Measurements from ENCODE around the gene ZNF346. TPM values are rescaled to one million over a fixed set of nuclear protein-coding genes. Genes with fewer than 3 reads are reported as not detected.
A peak's percentile ranks its signal among the peaks of the same experiment; 100 is the strongest.

The ZNF346 gene
- total RNA-seq, 1 donor from 2014 or later = 32.1 TPM

DNA sequence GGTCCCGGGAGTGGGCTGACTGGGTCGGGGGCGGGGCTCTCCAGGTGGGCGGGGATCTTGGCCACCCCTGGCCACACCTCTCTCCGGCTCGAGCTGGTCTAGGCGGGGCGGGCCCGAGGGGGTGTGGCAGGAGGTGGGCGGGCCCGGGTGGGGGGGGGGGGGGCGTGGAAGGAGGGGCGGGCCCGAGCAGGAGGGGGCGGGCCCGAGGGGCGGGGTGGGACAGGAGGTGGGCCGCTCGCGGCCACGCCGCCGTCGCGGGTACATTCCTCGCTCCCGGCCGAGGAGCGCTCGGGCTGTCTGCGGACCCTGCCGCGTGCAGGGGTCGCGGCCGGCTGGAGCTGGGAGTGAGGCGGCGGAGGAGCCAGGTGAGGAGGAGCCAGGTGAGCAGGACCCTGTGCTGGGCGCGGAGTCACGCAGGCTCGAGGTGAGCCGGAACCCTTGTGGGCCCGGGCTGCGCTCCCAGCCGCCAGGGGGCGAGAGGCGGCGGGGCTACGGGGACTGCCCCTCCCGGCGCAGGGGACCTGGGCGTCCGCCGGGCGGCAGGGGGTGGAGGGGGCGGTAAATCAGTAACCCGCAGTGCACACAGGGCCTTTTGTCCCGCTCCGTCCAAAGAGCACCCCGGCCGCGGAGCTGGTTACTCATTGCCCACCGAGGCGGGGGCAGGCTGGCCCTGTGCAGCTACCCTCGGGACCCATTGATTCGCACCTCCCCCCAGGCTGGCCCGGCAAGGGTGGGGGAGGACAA, 64.3 kb downstream of the ZNF346 start, which contains the start of gene FGFR4:
FGFR4 (plus strand) TSS at position 262 of the 744 bp plus-strand sequence. CDS start 2,688 bp downstream, outside the sequence.
- peak within 1 kb of the TSS; percentile 71 for H3K4me3 Mint-ChIP-seq
- DNase-seq = peak; percentile 90
- no peak within 1 kb of the TSS for H3K27ac Mint-ChIP-seq
- peaks cover 36% of the 10 kb centered on the region for H3K27me3 Mint-ChIP-seq
- peaks cover 7% of the 10 kb centered on the region for H3K4me1 Mint-ChIP-seq
- intact Hi-C loops (cut with micrococcal nuclease) = loop anchor here (1.0 kb wide), 1 partner anchor 440 kb away; the partner anchor contains the start of gene TSPAN17
- no peaks in the 10 kb centered on the region for H3K36me3 Mint-ChIP-seq (ENCODE audit: low read depth)
- no peaks in the 10 kb centered on the region for H3K9me3 Mint-ChIP-seq

GRCh38 chr5:177087398-177088005, 65.0 kb downstream of the ZNF346 start:
- DNase-seq = no peak
- H3K27me3 Mint-ChIP-seq = peaks cover 36% of the 10 kb centered on the region
- H3K27ac Mint-ChIP-seq = no peak overlapping the region
- intact Hi-C loops (cut with micrococcal nuclease) = loop anchor here (1.0 kb wide), 1 partner anchor 440 kb away; the partner anchor contains the start of gene TSPAN17
- no peaks in the 10 kb centered on the region for H3K36me3 Mint-ChIP-seq (ENCODE audit: low read depth)
- no peaks in the 10 kb centered on the region for H3K9me3 Mint-ChIP-seq
- peaks cover 7% of the 10 kb centered on the region for H3K4me1 Mint-ChIP-seq
- H3K4me3 Mint-ChIP-seq = peak overlapping the region; percentile 4

DNA sequence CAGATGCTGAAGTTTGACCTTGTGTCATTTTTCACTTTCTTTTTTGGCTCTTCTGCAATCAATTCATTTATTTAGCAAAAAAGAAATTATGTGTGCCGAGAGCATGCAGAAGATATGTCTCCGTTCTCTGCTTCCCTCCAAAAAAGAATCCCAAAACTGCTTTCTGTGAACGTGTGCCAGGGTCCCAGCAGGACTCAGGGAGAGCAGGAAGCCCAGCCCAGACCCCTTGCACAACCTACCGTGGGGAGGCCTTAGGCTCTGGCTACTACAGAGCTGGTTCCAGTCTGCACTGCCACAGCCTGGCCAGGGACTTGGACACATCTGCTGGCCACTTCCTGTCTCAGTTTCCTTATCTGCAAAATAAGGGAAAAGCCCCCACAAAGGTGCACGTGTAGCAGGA, 66.6 kb downstream of the ZNF346 start:
- Mint-ChIP-seq H3K9me3 (no peaks in the 10 kb centered on the region), H3K36me3 (ENCODE audit: low read depth) (no peaks in the 10 kb centered on the region), H3K27me3 (peaks cover 27% of the 10 kb centered on the region), H3K27ac (no peak overlapping the region), H3K4me3 (no peak overlapping the region), H3K4me1 (peaks cover 7% of the 10 kb centered on the region)
- no peak for DNase-seq
- intact Hi-C loops (cut with micrococcal nuclease) = no loop called here

DNA sequence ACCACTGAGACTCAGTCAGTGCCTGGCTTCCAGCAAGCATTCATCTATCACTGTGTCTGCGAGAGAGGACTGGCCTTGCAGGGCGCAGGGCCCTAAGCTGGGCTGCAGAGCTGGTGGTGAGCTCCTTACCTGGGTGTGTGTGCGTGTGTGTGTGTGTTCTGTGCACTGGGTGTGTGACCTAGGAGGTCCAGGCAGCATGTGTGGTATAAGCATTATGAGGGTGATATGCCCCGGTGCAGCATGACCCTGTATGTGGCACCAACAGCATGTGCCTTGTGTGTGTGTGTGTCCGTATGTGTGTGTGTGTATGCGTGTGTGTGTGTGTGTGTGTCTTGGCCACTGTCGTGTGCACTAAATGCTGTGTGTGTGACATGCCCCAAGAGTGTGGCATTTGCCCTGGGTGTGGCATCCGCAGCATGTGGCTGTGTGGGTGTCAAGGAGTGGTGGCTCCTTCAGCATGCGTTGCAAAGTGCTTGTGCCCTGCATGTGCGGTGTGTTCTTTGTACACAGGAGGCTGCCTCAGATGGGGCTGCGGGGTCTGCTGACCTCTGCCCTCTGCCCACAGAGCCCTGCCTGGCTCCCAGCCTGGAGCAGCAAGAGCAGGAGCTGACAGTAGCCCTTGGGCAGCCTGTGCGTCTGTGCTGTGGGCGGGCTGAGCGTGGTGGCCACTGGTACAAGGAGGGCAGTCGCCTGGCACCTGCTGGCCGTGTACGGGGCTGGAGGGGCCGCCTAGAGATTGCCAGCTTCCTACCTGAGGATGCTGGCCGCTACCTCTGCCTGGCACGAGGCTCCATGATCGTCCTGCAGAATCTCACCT, 67.5 kb downstream of the ZNF346 start:
- Mint-ChIP-seq H3K36me3 (ENCODE audit: low read depth) (no peaks in the 10 kb centered on the region), H3K4me1 (peaks cover 7% of the 10 kb centered on the region), H3K27me3 (peaks cover 24% of the 10 kb centered on the region), H3K4me3 (no peak overlapping the region), H3K27ac (no peak overlapping the region), H3K9me3 (no peaks in the 10 kb centered on the region)
- DNase-seq = no peak
- intact Hi-C loops (cut with micrococcal nuclease) = no loop called here

GRCh38 chr5:177090813-177091212, 68.3 kb downstream of the ZNF346 start:
- Mint-ChIP-seq H3K4me3 (no peak overlapping the region), H3K27me3 (peaks cover 22% of the 10 kb centered on the region), H3K27ac (no peak overlapping the region), H3K36me3 (ENCODE audit: low read depth) (no peaks in the 10 kb centered on the region), H3K9me3 (no peaks in the 10 kb centered on the region), H3K4me1 (peaks cover 7% of the 10 kb centered on the region)
- no peak for DNase-seq
- intact Hi-C loops (cut with micrococcal nuclease) = no loop called here

DNA sequence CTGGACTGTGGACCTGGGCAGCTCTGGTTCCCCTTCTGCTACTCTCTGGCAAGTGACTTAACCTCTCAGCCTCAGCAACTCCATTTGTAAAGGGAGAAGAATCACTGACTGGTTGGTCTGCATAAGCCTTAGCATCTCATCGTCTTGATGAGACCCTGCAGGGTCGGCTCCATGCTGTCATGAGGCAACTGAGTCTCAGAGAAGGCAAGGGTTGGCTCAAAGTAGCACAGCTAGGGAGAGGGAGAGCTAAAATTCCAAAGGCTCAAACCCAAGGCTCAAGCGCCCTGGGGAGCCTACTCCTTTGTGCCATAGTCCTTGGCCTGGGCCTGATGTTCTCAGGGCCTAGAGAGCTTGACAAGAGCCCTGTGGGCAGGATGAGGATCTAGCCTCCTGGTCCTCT, 68.7 kb downstream of the ZNF346 start:
- no peaks in the 10 kb centered on the region for H3K36me3 Mint-ChIP-seq (ENCODE audit: low read depth)
- intact Hi-C loops (cut with micrococcal nuclease) = no loop called here
- DNase-seq = no peak
- peaks cover 4% of the 10 kb centered on the region for H3K4me1 Mint-ChIP-seq
- H3K27ac Mint-ChIP-seq = no peak overlapping the region
- H3K27me3 Mint-ChIP-seq = peaks cover 19% of the 10 kb centered on the region
- H3K9me3 Mint-ChIP-seq = no peaks in the 10 kb centered on the region
- H3K4me3 Mint-ChIP-seq = no peak overlapping the region

GRCh38 chr5:177092178-177093081, 69.9 kb downstream of the ZNF346 start:
- Mint-ChIP-seq H3K27ac (no peak overlapping the region), H3K4me1 (peaks cover 2% of the 10 kb centered on the region)
- intact Hi-C loops (cut with micrococcal nuclease) = no loop called here

GRCh38 chr5:177093082-177093712, 70.7 kb downstream of the ZNF346 start:
- intact Hi-C loops (cut with micrococcal nuclease) = no loop called here
- H3K4me3 Mint-ChIP-seq = no peak overlapping the region
- no peak for DNase-seq
- no peaks in the 10 kb centered on the region for H3K36me3 Mint-ChIP-seq (ENCODE audit: low read depth)
- H3K9me3 Mint-ChIP-seq = no peaks in the 10 kb centered on the region
- H3K27ac Mint-ChIP-seq = no peak overlapping the region
- H3K27me3 Mint-ChIP-seq = peaks cover 12% of the 10 kb centered on the region
- H3K4me1 Mint-ChIP-seq = no peaks in the 10 kb centered on the region

More at GRCh38 chr5:177092178-177093081, 69.9 kb downstream of the ZNF346 start:
- Mint-ChIP-seq H3K4me3 (no peak overlapping the region), H3K36me3 (ENCODE audit: low read depth) (no peaks in the 10 kb centered on the region), H3K27me3 (peaks cover 17% of the 10 kb centered on the region), H3K9me3 (no peaks in the 10 kb centered on the region)
- no peak for DNase-seq

- intact Hi-C loops (cut with micrococcal nuclease) = no loop called here
- no peaks in the 10 kb centered on the region for H3K36me3 Mint-ChIP-seq (ENCODE audit: low read depth)
- H3K27ac Mint-ChIP-seq = no peak overlapping the region
- peaks cover 6% of the 10 kb centered on the region for H3K27me3 Mint-ChIP-seq
- no peak overlapping the region for H3K4me3 Mint-ChIP-seq
- H3K4me1 Mint-ChIP-seq = no peaks in the 10 kb centered on the region
- H3K9me3 Mint-ChIP-seq = no peaks in the 10 kb centered on the region
- no peak for DNase-seq
Observed at GRCh38 chr5:177093803-177094202, 71.3 kb downstream of the ZNF346 start.

DNA sequence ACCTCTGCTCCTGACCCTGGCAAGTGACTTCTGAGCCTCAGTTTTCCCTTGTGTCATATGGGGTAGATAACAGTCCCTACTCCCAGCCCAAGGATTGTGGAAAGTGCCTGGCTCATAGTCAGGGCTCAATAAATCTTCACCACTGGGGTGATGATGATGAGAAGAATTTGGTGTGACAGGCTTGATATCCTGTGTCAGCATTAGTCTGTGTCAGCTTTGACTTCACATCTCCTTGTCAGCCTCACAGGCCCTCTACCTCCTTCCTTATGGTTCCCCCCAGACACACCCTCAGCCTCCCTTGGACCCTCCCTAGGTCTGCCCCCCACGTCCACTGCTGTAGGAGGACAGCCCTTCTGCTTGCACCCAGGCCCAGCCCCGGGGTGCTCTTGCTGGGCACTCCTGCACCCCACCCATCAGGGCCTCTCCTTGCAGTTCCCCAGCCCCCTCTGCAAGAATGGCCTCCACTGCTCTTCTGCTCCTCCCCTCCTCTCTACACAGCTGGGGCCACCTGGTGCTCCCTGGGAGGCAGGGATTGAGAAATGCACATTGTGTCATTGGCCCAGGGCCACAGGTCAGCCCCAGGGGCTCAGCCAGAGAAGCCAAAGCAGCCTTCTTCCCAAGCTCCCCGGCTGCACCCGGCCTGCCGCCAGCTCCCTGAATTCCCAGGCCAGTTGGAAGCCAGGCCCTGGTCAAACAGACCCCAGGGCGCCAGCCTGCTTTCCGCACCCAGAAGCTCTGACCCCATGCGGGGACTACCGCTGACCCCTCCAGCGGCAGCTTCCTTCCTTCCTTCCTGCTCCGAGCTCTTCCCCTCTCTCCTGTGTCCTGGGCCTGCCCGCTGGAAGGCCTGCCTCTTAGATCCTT, 72.0 kb downstream of the ZNF346 start:
- H3K9me3 Mint-ChIP-seq = no peaks in the 10 kb centered on the region
- H3K27ac Mint-ChIP-seq = no peak overlapping the region
- intact Hi-C loops (cut with micrococcal nuclease) = no loop called here

DNA sequence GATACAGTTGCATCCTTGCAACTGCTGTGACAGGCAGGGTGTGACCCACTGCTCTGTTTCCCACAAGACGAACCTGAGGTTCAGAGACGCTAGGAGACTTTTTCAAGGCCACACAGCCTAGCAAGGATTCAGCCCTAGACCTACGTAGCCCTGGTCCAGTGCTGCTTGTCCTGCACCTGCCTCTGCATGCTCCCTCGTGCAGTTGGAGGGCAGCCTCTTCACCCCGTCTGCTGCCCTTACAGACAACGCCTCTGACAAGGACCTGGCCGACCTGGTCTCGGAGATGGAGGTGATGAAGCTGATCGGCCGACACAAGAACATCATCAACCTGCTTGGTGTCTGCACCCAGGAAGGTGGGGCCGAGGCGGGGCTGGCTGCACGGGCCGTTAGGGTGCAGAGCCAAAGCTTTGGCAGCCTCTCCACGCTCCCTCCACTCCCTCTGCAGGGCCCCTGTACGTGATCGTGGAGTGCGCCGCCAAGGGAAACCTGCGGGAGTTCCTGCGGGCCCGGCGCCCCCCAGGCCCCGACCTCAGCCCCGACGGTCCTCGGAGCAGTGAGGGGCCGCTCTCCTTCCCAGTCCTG, 72.7 kb downstream of the ZNF346 start:
- no peaks in the 10 kb centered on the region for H3K9me3 Mint-ChIP-seq
- H3K27ac Mint-ChIP-seq = no peak overlapping the region
- no peaks in the 10 kb centered on the region for H3K4me1 Mint-ChIP-seq
- no peaks in the 10 kb centered on the region for H3K36me3 Mint-ChIP-seq (ENCODE audit: low read depth)
- no peak overlapping the region for H3K4me3 Mint-ChIP-seq
- DNase-seq = no peak
- peaks cover 3% of the 10 kb centered on the region for H3K27me3 Mint-ChIP-seq
- intact Hi-C loops (cut with micrococcal nuclease) = no loop called here

More for the DNA sequence above, 72.0 kb downstream of the ZNF346 start:
- DNase-seq = no peak
- Mint-ChIP-seq H3K4me3 (no peak overlapping the region), H3K27me3 (peaks cover 4% of the 10 kb centered on the region), H3K36me3 (ENCODE audit: low read depth) (no peaks in the 10 kb centered on the region), H3K4me1 (no peaks in the 10 kb centered on the region)

Measured in activated CD4-positive, alpha-beta T cell treated with anti-CD3 and anti-CD28 coated beads, Interleukin-2, amount 10 ng/mL, durations not matched to agents 24 days and 14 days (primary cell).